Measurements from ENCODE around the gene CRB3.

Gene CRB3

DNA sequence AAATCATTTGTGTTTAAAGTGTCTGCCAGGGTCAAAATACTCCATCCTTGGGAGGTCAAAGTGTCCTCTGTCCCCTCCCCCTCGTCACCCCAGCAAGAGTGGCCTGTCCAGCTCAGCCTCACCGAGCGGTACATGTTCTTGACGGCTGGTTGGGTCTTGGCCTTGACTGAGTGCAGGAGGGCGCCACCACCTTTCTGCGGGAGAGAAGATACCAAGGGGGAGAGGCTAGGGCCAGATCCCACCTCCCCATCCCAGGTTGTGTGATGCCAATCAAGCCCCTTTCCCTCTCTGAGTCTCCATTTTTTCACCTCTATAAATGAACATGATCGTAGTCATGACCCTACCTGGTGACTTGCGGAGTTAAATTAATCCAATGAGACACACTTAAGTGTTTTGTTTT lies 6.1 kb downstream of the CRB3 start:
- no peak for DNase-seq

DNA sequence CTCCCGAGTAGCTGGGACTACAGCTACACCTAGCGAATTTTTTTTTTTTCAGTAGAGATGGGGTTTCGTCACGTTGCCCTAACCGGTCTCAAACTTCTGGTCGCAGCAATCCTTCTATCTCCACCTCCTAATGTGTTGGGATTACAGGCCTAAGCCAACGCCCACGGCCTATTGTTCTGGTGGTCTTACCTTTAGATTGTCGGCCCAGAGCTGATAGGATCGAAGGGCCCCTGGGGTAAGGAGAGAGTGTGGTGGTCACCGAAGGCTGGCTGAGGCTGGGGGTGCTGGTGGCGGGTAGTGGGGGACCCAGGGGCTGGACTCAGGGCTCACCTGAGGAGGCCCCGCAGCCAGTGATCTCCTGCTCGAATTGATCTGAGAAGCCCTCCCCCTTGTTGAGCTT lies 7.0 kb downstream of the CRB3 start:
- no peak for DNase-seq

DNA sequence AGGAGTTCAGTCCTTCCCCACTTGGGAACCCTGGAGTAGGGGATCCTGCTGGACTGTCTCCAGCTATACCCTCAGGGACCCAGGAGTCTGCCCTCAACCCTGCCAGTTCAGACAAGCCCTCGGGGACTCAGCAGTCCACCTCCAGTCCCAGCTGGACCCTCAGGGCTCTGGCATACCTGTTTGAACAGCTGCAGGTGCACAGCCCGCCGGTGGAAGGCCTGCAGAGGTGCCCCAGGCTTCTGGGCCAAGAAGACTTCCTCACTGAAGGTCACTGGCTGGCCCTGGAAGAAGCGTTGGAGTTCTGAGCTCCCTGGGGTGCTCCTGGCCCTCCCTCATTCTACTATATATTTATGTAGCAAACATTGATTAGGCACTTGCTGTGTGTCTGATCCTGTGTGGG lies 8.6 kb downstream of the CRB3 start:
- DNase-seq: no peak

DNA sequence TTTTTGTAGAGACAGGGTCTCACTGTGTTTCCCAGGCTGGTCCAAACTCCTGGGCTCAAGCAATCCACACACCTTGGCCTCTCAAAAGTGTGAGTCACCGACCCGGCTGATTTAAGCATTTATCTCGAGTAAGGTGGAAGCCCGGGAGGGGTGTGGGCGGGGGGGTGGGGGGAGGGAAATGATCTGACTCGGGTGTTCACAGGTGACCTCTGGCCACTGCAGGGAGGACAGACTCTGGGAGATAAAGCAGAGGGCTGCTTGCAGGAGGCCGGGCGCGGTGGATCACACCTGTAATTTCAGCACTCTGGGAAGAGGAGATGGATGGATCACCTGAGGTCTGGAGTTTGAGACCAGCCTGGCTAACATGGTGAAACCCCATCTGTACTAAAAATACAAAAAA lies 9.6 kb downstream of the CRB3 start:
- DNase-seq: no peak

DNA sequence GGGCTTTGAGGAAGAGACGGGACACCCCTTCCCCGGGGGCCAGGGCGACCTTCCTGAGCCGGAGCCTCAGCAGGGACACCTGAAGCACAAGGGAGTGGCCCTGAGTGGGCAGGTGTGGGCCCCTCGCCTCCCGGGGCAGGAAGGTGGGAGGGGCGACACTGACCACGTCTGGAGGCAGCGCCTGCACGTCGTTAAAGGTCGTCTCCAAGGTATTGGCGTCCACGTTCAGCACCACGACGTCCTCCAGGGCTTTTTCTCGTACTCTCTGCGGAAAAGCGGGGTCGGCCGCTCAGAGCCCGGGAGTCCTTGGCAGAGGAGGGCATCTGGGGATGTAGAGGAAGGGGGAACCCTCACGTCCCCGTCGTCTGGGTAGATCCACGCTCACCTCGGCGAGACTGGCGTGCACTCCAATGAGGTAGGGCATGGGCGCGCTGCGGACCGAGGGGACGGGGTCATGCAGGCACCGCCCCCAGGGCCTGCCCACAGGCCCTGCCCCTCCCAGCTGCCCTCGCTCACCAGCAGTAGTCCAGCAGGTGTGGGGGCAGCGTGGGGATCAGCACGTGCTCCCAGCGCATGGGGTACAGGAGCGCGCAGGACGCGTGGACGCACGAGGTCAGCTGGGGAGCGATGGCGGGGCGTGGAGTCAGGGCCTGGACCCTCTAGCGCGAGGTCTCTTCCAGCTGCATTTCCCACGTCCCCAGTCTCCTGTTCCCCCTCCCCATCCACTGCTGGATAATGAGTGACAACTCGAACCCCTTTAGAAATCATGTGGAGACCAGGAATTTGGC lies 11.4 kb downstream of the CRB3 start:
- DNase-seq: no peak

- peak; percentile 31 to 67 (median 59) for DNase-seq
Observed at GRCh38 chr19:6476155-6476895, 12.3 kb downstream of the CRB3 start.

GRCh38 chr19:6476896-6477431 lies 12.9 kb downstream of the CRB3 start:
- no peak for DNase-seq

- no peak for DNase-seq
Observed at GRCh38 chr19:6478815-6479214, 14.7 kb downstream of the CRB3 start.

GRCh38 chr19:6479836-6480398 lies 15.8 kb downstream of the CRB3 start:
- no peak for DNase-seq

DNA sequence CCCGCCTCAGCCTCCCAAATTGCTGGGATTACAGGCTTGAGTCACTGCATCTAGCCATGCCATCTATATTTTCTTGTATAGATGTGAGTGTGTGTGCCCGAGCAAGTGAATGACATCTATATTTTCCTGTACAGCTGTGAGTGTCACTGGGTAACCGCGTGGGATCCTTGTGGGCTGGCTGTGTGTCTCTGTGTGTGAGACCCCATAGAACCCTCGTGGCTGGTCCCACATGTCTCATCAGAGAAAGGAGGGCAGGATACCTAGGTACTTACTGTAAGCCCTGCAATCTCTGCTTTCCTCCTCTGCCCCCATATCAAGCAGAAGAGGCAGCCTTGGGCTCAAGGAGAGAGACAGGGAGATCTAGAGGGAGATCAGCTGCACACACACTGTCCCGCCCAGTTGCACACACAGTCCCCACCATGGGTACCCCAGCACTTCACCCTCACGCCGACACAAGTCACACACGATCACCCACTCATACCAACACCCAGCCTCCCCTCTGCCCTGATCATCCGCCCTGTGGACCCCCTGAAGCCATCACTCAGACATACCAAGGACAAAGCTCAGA lies 16.9 kb downstream of the CRB3 start:
- no peak for DNase-seq

DNA sequence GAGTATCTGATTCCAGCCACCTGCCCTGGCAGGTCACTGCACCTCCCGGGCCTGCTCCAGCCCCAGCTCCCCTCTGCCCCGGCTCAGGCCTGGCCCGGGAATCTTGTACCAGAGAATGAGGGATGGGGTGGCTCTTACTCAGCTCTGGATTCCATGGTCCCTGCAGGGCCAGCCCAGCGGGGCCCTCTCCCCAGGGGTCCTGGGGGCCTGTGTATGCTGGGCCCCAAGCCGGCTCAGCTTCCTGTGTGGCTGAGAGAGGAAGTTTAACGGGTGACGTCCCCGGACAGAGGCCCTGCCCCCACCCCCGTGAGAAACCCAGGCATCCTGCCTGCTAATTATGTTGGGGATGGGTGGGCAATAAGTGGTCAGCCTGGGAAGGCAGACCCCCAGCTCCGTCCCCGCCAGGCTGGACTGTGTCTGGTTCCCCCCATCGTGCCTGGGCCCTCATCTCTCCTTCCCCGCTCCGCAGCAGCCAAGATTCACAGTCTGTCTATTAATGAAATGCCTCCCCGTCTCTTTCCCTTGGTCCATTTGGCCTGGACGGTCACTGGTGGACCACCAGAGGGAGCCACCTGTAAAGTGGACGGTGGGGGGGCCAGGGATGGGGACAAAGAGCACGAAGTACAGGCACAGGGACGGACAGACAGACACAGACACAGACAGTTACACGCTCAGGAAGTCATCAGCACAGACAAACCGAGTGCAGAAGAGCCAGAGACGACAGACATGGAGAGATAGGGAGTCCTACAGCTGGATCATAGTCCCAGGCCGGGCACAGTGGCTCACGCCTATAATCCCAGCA lies 17.7 kb downstream of the CRB3 start, which contains the start of gene DENND1C:
Gene DENND1C, minus strand, starts transcription at position 247 of the 802 bp plus-strand sequence. Its CDS starts 92 bp downstream, at position 155.
- DNase-seq: peak in 5 of 6 experiments; percentile 32 to 72 (median 55)

DNA sequence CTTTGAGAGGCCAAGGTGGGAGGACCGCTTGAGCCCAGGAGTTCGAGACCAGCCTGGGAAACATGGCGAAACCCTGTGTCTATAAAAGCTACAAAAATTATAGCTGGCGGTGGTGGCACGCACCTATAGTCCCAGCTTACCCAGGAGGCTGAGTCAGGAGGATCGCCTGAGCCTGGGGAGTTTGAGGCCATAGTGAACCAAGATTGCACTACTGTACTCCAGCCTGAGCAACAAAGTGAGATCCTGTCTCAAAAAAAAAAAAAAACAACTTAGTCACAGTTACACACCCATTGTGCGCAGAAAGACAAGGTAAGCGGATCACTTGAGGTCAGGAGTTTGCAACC lies 18.2 kb downstream of the CRB3 start:
- DNase-seq: no peak

DNA sequence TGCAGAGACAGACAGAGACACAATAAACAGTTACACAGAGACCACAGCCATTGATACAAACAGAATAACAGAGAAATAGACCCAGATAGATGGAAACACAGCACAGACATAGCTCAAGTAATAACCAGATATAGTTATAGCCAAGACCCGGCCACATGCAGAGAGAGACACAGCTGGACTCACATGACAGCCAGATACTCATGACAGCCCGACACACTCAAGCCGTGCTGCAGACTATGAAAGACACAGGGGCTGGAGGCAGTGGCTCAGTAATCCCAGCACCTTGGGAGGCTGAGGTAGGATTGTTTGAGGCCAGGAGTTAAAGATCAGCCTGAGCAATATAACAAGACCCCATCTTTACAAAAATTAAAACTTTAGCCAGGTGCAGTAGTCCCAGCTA lies 19.2 kb downstream of the CRB3 start:
- no peak for DNase-seq

GRCh38 chr19:6484230-6484629 lies 20.2 kb downstream of the CRB3 start:
- no peak for DNase-seq

DNA sequence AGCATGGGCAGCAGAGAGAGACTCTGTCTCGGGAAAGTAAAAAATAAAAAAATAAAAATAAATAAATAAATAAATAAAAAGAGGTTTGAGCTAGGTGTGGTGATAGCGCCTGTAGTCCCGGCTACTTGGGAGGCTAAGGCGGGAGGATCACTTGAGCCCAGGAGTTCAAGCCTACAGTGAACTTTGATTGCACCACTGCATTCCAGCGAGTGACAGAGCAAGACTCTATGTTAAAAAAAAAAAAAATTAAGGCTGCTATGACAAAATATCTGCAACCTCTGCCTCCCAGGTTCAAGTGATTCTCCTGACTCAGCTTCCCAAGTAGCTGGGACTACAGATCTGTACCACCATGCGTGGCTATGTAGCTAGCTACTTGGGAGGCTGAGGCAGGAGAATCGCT lies 20.8 kb downstream of the CRB3 start:
- no peak for DNase-seq

GRCh38 chr19:6489278-6490061 lies 25.4 kb downstream of the CRB3 start:
- DNase-seq: no peak

- DNase-seq: no peak
Observed at GRCh38 chr19:6490134-6490533, 26.1 kb downstream of the CRB3 start.

DNA sequence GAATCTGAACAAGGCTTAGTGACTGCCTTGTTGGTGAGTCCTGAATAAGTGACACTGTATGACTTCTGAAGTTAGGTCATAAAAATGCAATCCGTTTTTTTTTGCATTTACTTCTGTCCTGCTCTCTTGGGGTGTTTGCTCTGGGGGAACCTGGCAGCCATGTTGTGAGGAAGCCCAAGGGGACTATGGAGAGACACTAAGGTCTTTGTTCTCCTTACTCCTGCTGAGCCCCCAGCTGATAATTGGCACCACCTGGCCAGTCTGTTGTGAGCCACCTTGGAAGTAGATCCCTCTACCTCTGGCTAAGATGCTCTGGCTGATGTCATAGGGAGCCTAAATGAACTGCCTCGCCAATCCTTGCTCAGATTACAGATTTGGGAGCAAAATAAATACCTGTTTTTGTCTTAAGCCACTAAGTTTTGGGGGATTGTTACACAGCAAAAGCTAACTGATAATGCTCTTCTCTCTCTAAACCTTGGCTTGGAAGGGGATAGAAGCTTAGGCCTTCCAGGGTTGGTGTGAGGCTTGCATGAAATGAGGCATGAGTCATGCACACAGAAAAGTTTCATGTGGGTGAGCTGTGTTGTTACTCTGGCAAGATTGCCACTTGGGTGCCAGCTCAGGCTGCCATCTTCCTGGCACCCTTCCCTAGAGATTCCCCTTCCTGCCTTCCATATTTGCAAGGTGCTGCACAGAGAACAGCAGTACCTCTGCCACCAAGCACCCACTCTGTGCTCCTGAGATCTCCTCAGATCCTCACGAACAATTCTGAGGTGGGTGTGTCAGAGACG lies 27.9 kb downstream of the CRB3 start:
- no peak for DNase-seq

- no peak for DNase-seq
Observed at GRCh38 chr19:6494438-6495036, 30.5 kb downstream of the CRB3 start.

DNA sequence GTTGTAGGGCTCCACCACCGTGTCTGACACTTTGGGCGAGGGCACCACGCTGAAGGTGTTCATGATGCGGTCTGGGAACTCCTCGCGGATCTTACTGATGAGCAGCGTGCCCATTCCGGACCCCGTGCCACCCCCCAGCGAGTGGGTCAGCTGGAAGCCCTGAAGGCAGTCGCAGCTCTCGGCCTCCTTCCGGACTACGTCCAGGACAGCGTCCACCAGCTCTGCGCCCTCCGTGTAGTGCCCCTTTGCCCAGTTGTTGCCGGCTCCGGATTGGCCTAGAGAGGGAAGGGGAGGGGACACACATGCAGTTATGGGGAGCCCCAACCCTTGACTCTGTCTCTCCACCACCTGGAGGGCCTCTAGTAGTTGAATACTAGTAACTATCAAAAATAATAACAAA lies 31.9 kb downstream of the CRB3 start:
- no peak for DNase-seq

Measured in stimulated activated naive CD4-positive, alpha-beta T cell (primary cell).